ENCODE data around the gene ARID2. TPM values are rescaled to one million over a fixed set of nuclear protein-coding genes. Genes with fewer than 3 reads are reported as not detected.

Gene ARID2
- 12.2 and 12.3 TPM in 2 replicates for total RNA-seq (2014; rRNA removed)
- polyA plus RNA-seq (2012) = 3.3 TPM

GRCh38 chr12:45729233-45730083 is at the start of gene ARID2:
TSS of gene ARID2 (plus strand) at chr12:45729706. CDS start at chr12:45729837, 131 bp downstream.
- peak; percentile 62 for DNase-seq (ENCODE audit: low read depth)

- no peak for DNase-seq (ENCODE audit: low read depth)
These were observed 49.1 kb upstream of the ARID2 start for GRCh38 chr12:45680362-45680761.

GRCh38 chr12:45681465-45681864 is 48.0 kb upstream of the ARID2 start:
- no peak for DNase-seq (ENCODE audit: low read depth)

- DNase-seq (ENCODE audit: low read depth) = no peak
These were observed 43.8 kb upstream of the ARID2 start for GRCh38 chr12:45685680-45686079.

- no peak for DNase-seq (ENCODE audit: low read depth)
These were observed 42.2 kb upstream of the ARID2 start for GRCh38 chr12:45687081-45688015.

GRCh38 chr12:45688183-45688582 is 41.3 kb upstream of the ARID2 start:
- no peak for DNase-seq (ENCODE audit: low read depth)

- DNase-seq (ENCODE audit: low read depth) = no peak
These were observed 34.5 kb upstream of the ARID2 start for GRCh38 chr12:45695035-45695434.

- DNase-seq (ENCODE audit: low read depth) = no peak
These were observed 33.9 kb upstream of the ARID2 start for GRCh38 chr12:45695606-45696005.

GRCh38 chr12:45696049-45696448 is 33.5 kb upstream of the ARID2 start:
- DNase-seq (ENCODE audit: low read depth) = no peak

- DNase-seq (ENCODE audit: low read depth) = no peak
These were observed 32.1 kb upstream of the ARID2 start for GRCh38 chr12:45697371-45697770.

- peak; percentile 15 for DNase-seq (ENCODE audit: low read depth)
These were observed 28.2 kb upstream of the ARID2 start for GRCh38 chr12:45701296-45701695.

- DNase-seq (ENCODE audit: low read depth) = peak; percentile 53
These were observed 25.6 kb upstream of the ARID2 start for GRCh38 chr12:45703942-45704341.

GRCh38 chr12:45704968-45705367 is 24.5 kb upstream of the ARID2 start:
- no peak for DNase-seq (ENCODE audit: low read depth)

GRCh38 chr12:45705404-45705803 is 24.1 kb upstream of the ARID2 start:
- no peak for DNase-seq (ENCODE audit: low read depth)

- no peak for DNase-seq (ENCODE audit: low read depth)
These were observed 22.2 kb upstream of the ARID2 start for GRCh38 chr12:45707241-45707857.

- DNase-seq (ENCODE audit: low read depth) = no peak
These were observed 21.1 kb upstream of the ARID2 start for GRCh38 chr12:45708363-45708762.

GRCh38 chr12:45708901-45709300 is 20.6 kb upstream of the ARID2 start:
- no peak for DNase-seq (ENCODE audit: low read depth)

- DNase-seq (ENCODE audit: low read depth) = no peak
These were observed 17.2 kb upstream of the ARID2 start for GRCh38 chr12:45712319-45712718.

- DNase-seq (ENCODE audit: low read depth) = peak; percentile 62
These were observed 16.4 kb upstream of the ARID2 start for GRCh38 chr12:45713078-45713477.

GRCh38 chr12:45718306-45718705 is 11.2 kb upstream of the ARID2 start:
- DNase-seq (ENCODE audit: low read depth) = no peak

GRCh38 chr12:45720069-45720468 is 9.4 kb upstream of the ARID2 start:
- no peak for DNase-seq (ENCODE audit: low read depth)

GRCh38 chr12:45721369-45721768 is 8.1 kb upstream of the ARID2 start:
- DNase-seq (ENCODE audit: low read depth) = no peak

All from LHCN-M2 (cell line).